ENCODE results near the gene SOAT1.
A peak's percentile ranks its signal among the peaks of the same experiment; 100 is the strongest.
"Not testable (repeated sequence)": the region's sequence is repeated elsewhere in the genome, so short reads cannot be mapped to it uniquely, and the experiment has no call there.

The SOAT1 gene

GRCh38 chr1:179293340-179294327 lies at the start of gene SOAT1:
Gene SOAT1 (plus strand): TSS chr1:179293797. CDS start chr1:179302685, 8,888 bp downstream.
- DNase-seq (ENCODE audit: low read depth), result peak; percentile 87

- DNase-seq (ENCODE audit: low read depth), result not testable (repeated sequence)
These were observed 48.2 kb upstream of the SOAT1 start for GRCh38 chr1:179245426-179245825.

GRCh38 chr1:179247923-179248322 lies 45.7 kb upstream of the SOAT1 start:
- DNase-seq (ENCODE audit: low read depth), result no peak

GRCh38 chr1:179251675-179252074 lies 41.9 kb upstream of the SOAT1 start:
- no peak for DNase-seq (ENCODE audit: low read depth)

GRCh38 chr1:179252606-179253005 lies 41.0 kb upstream of the SOAT1 start:
- no peak for DNase-seq (ENCODE audit: low read depth)

GRCh38 chr1:179253286-179253972 lies 40.2 kb upstream of the SOAT1 start:
- DNase-seq (ENCODE audit: low read depth), result no peak

- no peak for DNase-seq (ENCODE audit: low read depth)
These were observed 31.4 kb upstream of the SOAT1 start for GRCh38 chr1:179262183-179262582.

- no peak for DNase-seq (ENCODE audit: low read depth)
These were observed 30.5 kb upstream of the SOAT1 start for GRCh38 chr1:179263121-179263520.

- DNase-seq (ENCODE audit: low read depth), result no peak
These were observed 29.1 kb upstream of the SOAT1 start for GRCh38 chr1:179264507-179264906.

- DNase-seq (ENCODE audit: low read depth), result no peak
These were observed 24.5 kb upstream of the SOAT1 start for GRCh38 chr1:179269071-179269470.

GRCh38 chr1:179274424-179274823 lies 19.2 kb upstream of the SOAT1 start:
- not testable (repeated sequence) for DNase-seq (ENCODE audit: low read depth)

- no peak for DNase-seq (ENCODE audit: low read depth)
These were observed 14.7 kb upstream of the SOAT1 start for GRCh38 chr1:179278920-179279319.

- DNase-seq (ENCODE audit: low read depth), result no peak
These were observed 9.6 kb upstream of the SOAT1 start for GRCh38 chr1:179283992-179284391.

GRCh38 chr1:179287946-179288345 lies 5.7 kb upstream of the SOAT1 start:
- no peak for DNase-seq (ENCODE audit: low read depth)

GRCh38 chr1:179288977-179289376 lies 4.6 kb upstream of the SOAT1 start:
- DNase-seq (ENCODE audit: low read depth), result no peak

GRCh38 chr1:179295164-179295755 lies 1.7 kb downstream of the SOAT1 start:
- DNase-seq (ENCODE audit: low read depth), result no peak

GRCh38 chr1:179296356-179297104 lies 2.9 kb downstream of the SOAT1 start:
- no peak for DNase-seq (ENCODE audit: low read depth)

- DNase-seq (ENCODE audit: low read depth), result no peak
These were observed 3.4 kb downstream of the SOAT1 start for GRCh38 chr1:179297105-179297378.

- peak; percentile 33 for DNase-seq (ENCODE audit: low read depth)
These were observed 5.4 kb downstream of the SOAT1 start for GRCh38 chr1:179298952-179299351.

GRCh38 chr1:179300112-179300511 lies 6.5 kb downstream of the SOAT1 start:
- DNase-seq (ENCODE audit: low read depth), result no peak

GRCh38 chr1:179302070-179302469 lies 8.5 kb downstream of the SOAT1 start:
- no peak for DNase-seq (ENCODE audit: low read depth)

- no peak for DNase-seq (ENCODE audit: low read depth)
These were observed 9.7 kb downstream of the SOAT1 start for GRCh38 chr1:179303200-179303785.

Data from T-helper 22 cell (primary cell).